Caco-2 (cell line): ENCODE measurements around the gene DSCAM. TPM values are rescaled to one million over a fixed set of nuclear protein-coding genes. Genes with fewer than 3 reads are reported as not detected.

Experiments
- BruUV-seq: library from RNA; stranded (reverse); fragments of 400-500 nt; replicated peaks from 2 replicates; lab custom pipeline; 2021; lab: Mats Ljungman, UMichigan
- CTCF ChIA-PET: fragments of 300-600 bp; sonication (Branson Sonifier 250); formaldehyde crosslinking; loops from one replicate; lab custom pipeline; 2022; ENCODE audit warnings: antibody characterized with exemption; lab: Charles Lee
- POLR2A ChIA-PET: fragments of 300-600 bp; sonication (Branson Sonifier 250); formaldehyde crosslinking; loops from one replicate; lab custom pipeline; 2022; ENCODE audit warnings: antibody characterized with exemption; lab: Charles Lee
- DNase-seq, 2 experiments: peaks; one replicate each; pipeline versions ENCODE4 v3.0.0 to v3.0.0-alpha.2; 2020 to 2022
- H3K27me3 ChIP-seq: replicated peaks from 2 replicates; pipeline ENCODE4 v1.6.0; 2011; ENCODE audit warnings: low read length; ENCODE audit not compliant: control insufficient read depth, insufficient read depth
- H3K36me3 ChIP-seq: 2 replicates; pipeline ENCODE4 v1.5.1; 2011; ENCODE audit warnings: low read length; ENCODE audit not compliant: control insufficient read depth, insufficient read depth
- H3K4me1 ChIP-seq: fragments of 250-450 bp; sonication (Bioruptor Pico); 2 replicates; pipeline ENCODE4 v1.5.1; 2020; ENCODE audit warnings: mild to moderate bottlenecking
- H3K4me3 ChIP-seq: 2 replicates; pipeline ENCODE4 v1.5.1; 2011; ENCODE audit warnings: low read depth, mild to moderate bottlenecking, control low read depth, low read length
- H3K9me3 ChIP-seq: fragments of 250-450 bp; sonication (Bioruptor Pico); 2 replicates; pipeline ENCODE4 v1.5.1; 2020; ENCODE audit warnings: mild to moderate bottlenecking, moderate library complexity
- H3K27ac Mint-ChIP-seq: one replicate; pipeline ENCODE4 v1.8.0; 2022; ENCODE audit warnings: mixed read lengths; ENCODE audit not compliant: unreplicated experiment
- H3K27me3 Mint-ChIP-seq: one replicate; pipeline ENCODE4 v1.8.0; 2022; ENCODE audit warnings: mixed read lengths; ENCODE audit not compliant: insufficient read depth, unreplicated experiment
- H3K36me3 Mint-ChIP-seq: one replicate; pipeline ENCODE4 v1.8.0; 2022; ENCODE audit warnings: mild to moderate bottlenecking, mixed read lengths; ENCODE audit not compliant: insufficient read depth, unreplicated experiment
- H3K4me1 Mint-ChIP-seq: one replicate; pipeline ENCODE4 v1.8.0; 2022; ENCODE audit warnings: low read depth, mixed read lengths; ENCODE audit not compliant: unreplicated experiment
- H3K4me3 Mint-ChIP-seq: one replicate; pipeline ENCODE4 v1.8.0; 2022; ENCODE audit warnings: mild to moderate bottlenecking, moderate library complexity, mixed read lengths; ENCODE audit not compliant: unreplicated experiment
- H3K9me3 Mint-ChIP-seq: one replicate; pipeline ENCODE4 v1.8.0; 2022; ENCODE audit warnings: mixed read lengths; ENCODE audit not compliant: unreplicated experiment
- CTCF ChIP-seq, 2 experiments: fragments of 200-600 bp in 1 of 2; IDR thresholded peaks; 1 replicate in 1 of 2; 2 replicates in 1 of 2; pipeline versions ENCODE4 v1.5.1 to v1.8.0; 2011 to 2022; ENCODE audit warnings: antibody characterized with exemption in 1 of 2, control low read depth in 1 of 2, inconsistent platforms in 1 of 2, low read depth in 1 of 2, low read length in 1 of 2, mild to moderate bottlenecking in 1 of 2, moderate library complexity in 1 of 2; ENCODE audit not compliant: insufficient read depth in 1 of 2, severe bottlenecking in 1 of 2, unreplicated experiment in 1 of 2
- intact Hi-C: fragments of 100-400 bp; cut with micrococcal nuclease; formaldehyde crosslinking; loops from one replicate; pipeline ENCODE4 v1.10.0; 2022; ENCODE audit not compliant: unreplicated experiment
- total RNA-seq: library from RNA; stranded (reverse); gene quantifications from 2 replicates; pipeline ENCODE4 v1.2.3, GENCODE V29; 2022

Gene DSCAM
- total RNA-seq, 1 experiment from 2014 or later = not detected

DNA sequence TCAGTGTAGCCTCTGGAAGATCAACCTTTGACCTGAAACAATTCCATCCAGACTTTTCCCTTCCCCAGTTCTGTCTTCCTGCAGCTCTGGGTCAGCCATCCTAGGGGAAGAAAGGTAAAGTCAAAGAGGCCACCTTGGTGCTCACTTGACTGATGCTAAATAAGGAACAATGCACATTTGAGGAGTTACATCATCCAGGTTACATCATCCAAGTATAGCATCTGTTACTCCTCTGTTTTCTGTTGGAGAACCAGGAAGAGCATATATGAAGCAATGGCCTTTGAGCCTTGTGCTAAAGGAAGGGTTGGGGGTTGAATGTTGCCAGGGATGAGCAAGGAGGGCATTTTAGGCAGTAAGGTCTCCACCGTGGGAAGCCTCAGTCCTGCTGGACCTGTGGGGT, 3.1 kb upstream of the DSCAM start:
- no peaks in the 10 kb centered on the region for H3K36me3 Mint-ChIP-seq
- BruUV-seq = no TSS peak
- peaks cover 14% of the 10 kb centered on the region for H3K27me3 Mint-ChIP-seq
- H3K27me3 ChIP-seq = no peaks in the 10 kb centered on the region; the same call in 1 of the 2 replicates
- H3K4me3 ChIP-seq = no peak overlapping the region
- CTCF ChIA-PET = no interaction called here
- DNase-seq = no peak
- no peak for TF ChIP-seq CTCF (IDR thresholded peaks at IDR 0.05; ENCODE audit: insufficient read depth in 1 of 2, low read depth in 1 of 2, low read length in 1 of 2, severe bottlenecking in 1 of 2, unreplicated experiment in 1 of 2)
- no peaks in the 10 kb centered on the region for H3K9me3 Mint-ChIP-seq
- intact Hi-C loops = no loop called here
- POLR2A ChIA-PET = no interaction called here
- H3K4me1 ChIP-seq = no peaks in the 10 kb centered on the region
- no peaks in the 10 kb centered on the region for H3K9me3 ChIP-seq
- no peaks in the 10 kb centered on the region for H3K4me1 Mint-ChIP-seq
- no peak overlapping the region for H3K4me3 Mint-ChIP-seq
- H3K27ac Mint-ChIP-seq = no peak overlapping the region
- H3K36me3 ChIP-seq = no peaks in the 10 kb centered on the region

GRCh38 chr21:40847951-40848350, 993 bp upstream of the DSCAM start:
- Mint-ChIP-seq H3K36me3 (no peaks in the 10 kb centered on the region), H3K9me3 (no peaks in the 10 kb centered on the region), H3K27me3 (peaks cover 12% of the 10 kb centered on the region), H3K27ac (no peak overlapping the region), H3K4me3 (no peak overlapping the region), H3K4me1 (no peaks in the 10 kb centered on the region)
- TF ChIP-seq CTCF (IDR thresholded peaks at IDR 0.05; ENCODE audit: insufficient read depth in 1 of 2, low read depth in 1 of 2, low read length in 1 of 2, severe bottlenecking in 1 of 2, unreplicated experiment in 1 of 2) = no peak
- no peak overlapping the region for H3K4me3 ChIP-seq
- no peaks in the 10 kb centered on the region for H3K36me3 ChIP-seq
- intact Hi-C loops = no loop called here
- BruUV-seq = no TSS peak
- ChIA-PET CTCF (no interaction called here), POLR2A (no interaction called here)
- DNase-seq = no peak
- H3K9me3 ChIP-seq = no peaks in the 10 kb centered on the region
- no peaks in the 10 kb centered on the region; the same call in 1 of the 2 replicates for H3K27me3 ChIP-seq
- no peaks in the 10 kb centered on the region for H3K4me1 ChIP-seq

- intact Hi-C loops = no loop called here
- H3K27me3 ChIP-seq = no peaks in the 10 kb centered on the region; the same call in 1 of the 2 replicates
- POLR2A ChIA-PET = no interaction called here
- no peak for DNase-seq
- no peak for TF ChIP-seq CTCF (IDR thresholded peaks at IDR 0.05; ENCODE audit: insufficient read depth in 1 of 2, low read depth in 1 of 2, low read length in 1 of 2, severe bottlenecking in 1 of 2, unreplicated experiment in 1 of 2)
- no peaks in the 10 kb centered on the region for H3K36me3 Mint-ChIP-seq
- H3K4me1 ChIP-seq = no peaks in the 10 kb centered on the region
- CTCF ChIA-PET = no interaction called here
- no peaks in the 10 kb centered on the region for H3K9me3 Mint-ChIP-seq
- H3K27ac Mint-ChIP-seq = no peak overlapping the region
- no TSS peak for BruUV-seq
- no peak overlapping the region for H3K4me3 ChIP-seq
- H3K9me3 ChIP-seq = no peaks in the 10 kb centered on the region
- no peaks in the 10 kb centered on the region for H3K4me1 Mint-ChIP-seq
- H3K27me3 Mint-ChIP-seq = peaks cover 20% of the 10 kb centered on the region
- H3K36me3 ChIP-seq = no peaks in the 10 kb centered on the region
- H3K4me3 Mint-ChIP-seq = no peak overlapping the region
Observed at GRCh38 chr21:40846103-40846502, 855 bp downstream of the DSCAM start.
